Measurements from ENCODE around the gene SKP1. TPM values are rescaled to one million over a fixed set of nuclear protein-coding genes. Genes with fewer than 3 reads are reported as not detected.

Gene SKP1
- total RNA-seq, 1 donor from 2014 or later = 147 TPM

DNA sequence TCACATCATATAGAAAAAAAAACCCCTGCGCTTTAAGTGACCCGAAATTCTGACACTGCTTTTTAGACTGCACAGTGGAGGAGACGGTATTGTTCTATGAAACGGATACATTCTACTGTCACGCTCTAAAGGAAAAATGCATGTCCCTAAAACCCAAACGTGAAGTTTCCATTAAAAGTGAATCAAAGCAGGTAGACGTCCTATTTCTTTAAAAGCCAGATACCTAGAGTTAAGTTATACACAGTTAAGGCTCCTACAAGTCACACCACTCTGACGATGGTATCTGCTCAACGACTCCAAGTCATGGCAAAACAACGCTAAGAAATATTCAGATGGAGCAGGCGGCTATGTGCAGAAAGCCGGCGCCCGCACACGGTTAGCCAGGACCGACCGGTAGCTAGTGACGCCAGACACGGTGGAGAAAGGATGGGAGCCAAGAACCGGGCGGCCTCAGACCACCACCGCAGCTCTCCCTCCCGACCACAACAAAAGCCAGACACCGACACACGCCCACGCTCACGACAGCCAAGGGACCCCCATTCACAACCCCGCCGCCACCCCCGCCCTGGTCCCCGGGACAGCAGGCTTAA is 734 bp downstream of the SKP1 start:
- Histone ChIP-seq H3K4me1 (peaks cover 60% of the 10 kb centered on the region), H3K27ac (peak overlapping the region; percentile 99), H3K36me3 (peaks cover 0 to 26% of the 10 kb centered on the region in 2 donors), H3K4me3 (peak overlapping the region; percentile 98 to 99), H3K27me3 (no peaks in the 10 kb centered on the region), H3K9me3 (no peaks in the 10 kb centered on the region)
- TF ChIP-seq POLR2AphosphoS5 (IDR thresholded peaks at IDR 0.05; ENCODE audit: insufficient read depth in 1 of 2, low read depth in 1 of 2) (no peak), POLR2A (IDR thresholded peaks at IDR 0.05) (no peak)
- TF ChIP-seq, protein P1, sequence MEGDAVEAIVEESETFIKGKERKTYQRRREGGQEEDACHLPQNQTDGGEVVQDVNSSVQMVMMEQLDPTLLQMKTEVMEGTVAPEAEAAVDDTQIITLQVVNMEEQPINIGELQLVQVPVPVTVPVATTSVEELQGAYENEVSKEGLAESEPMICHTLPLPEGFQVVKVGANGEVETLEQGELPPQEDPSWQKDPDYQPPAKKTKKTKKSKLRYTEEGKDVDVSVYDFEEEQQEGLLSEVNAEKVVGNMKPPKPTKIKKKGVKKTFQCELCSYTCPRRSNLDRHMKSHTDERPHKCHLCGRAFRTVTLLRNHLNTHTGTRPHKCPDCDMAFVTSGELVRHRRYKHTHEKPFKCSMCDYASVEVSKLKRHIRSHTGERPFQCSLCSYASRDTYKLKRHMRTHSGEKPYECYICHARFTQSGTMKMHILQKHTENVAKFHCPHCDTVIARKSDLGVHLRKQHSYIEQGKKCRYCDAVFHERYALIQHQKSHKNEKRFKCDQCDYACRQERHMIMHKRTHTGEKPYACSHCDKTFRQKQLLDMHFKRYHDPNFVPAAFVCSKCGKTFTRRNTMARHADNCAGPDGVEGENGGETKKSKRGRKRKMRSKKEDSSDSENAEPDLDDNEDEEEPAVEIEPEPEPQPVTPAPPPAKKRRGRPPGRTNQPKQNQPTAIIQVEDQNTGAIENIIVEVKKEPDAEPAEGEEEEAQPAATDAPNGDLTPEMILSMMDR (IDR thresholded peaks at IDR 0.05) = no peak
- intact Hi-C loops (cut with DNase I) = no loop called here
- DNase-seq (ENCODE audit: extremely low spot score in 2 of 2) = no peak

DNA sequence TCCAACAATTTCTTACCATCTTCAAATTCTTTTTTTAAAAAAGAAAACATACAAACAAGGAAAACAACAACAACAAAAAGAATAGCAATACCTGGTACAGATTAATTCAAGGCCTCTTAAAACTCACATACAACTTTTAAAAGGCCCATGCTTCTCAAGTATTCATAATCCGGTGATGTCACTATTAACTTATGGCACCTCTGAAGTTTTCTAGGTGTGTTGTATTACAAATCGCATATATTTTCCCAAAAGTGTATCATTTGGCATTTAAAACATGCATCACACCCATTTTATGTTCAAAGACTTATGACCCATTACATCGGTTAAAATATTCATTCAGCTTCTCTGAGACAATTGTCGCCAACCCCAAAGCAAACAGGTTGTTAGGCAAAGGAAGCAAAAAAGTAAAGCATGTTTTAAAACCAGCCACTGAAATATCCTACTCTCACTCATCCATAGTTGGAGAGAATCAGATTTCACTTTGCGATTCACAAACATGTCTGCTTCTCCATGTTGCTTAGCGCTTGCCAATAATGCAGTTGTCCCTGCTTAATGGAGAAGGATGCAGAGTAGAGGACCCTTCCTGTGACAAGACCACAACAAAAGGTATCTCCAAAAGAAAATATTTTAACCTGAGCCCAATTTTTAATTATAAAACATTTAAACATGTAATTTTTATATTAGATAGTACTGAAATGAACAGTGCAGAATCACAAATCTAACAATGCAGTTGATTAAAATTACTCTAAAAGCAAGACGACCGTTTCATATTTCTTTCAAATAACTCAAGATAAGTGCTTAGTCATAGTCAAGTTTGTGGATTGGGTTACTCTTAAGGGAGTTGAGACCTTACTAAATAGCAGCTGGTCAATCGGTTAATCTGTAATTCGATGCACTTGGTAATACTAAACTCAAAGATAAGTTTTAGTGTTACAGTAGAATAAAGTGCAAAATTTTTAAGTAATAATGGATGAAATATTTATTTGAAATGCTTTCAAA is 1.6 kb downstream of the SKP1 start:
- DNase-seq (ENCODE audit: extremely low spot score in 2 of 2) = no peak
- peaks cover 0 to 35% of the 10 kb centered on the region in 2 donors for H3K36me3 ChIP-seq
- H3K27me3 ChIP-seq = no peaks in the 10 kb centered on the region
- peaks cover 68% of the 10 kb centered on the region for H3K4me1 ChIP-seq
- peak overlapping the region; percentile 99 for H3K27ac ChIP-seq
- intact Hi-C loops (cut with DNase I) = no loop called here
- no peaks in the 10 kb centered on the region for H3K9me3 ChIP-seq
- TF ChIP-seq, protein P1 (IDR thresholded peaks at IDR 0.05) = no peak
- TF ChIP-seq POLR2A (IDR thresholded peaks at IDR 0.05) = no peak
- TF ChIP-seq POLR2AphosphoS5 (IDR thresholded peaks at IDR 0.05; ENCODE audit: insufficient read depth in 1 of 2, low read depth in 1 of 2) = no peak
- H3K4me3 ChIP-seq = peak overlapping the region; percentile 98 to 99

DNA sequence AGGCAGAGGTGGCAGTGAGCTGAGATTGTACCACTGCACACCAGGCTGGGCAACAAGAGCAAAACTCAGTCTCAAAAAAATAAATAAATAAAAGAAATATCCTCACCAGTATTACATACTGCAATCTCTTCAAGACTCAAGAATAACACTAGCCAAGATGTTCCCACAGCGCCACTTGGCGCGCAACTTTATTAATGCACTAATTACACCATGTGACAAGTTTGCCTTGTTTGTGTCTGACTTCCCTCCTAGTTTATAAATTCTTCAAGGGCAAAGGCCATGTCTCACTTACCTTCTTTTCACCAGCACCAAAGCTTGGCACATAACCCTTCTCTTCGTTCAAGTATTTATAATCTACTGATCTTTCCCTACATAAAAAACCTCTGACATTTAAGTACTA is 4.8 kb downstream of the SKP1 start:
- H3K4me3 ChIP-seq = no peak overlapping the region
- no peaks in the 10 kb centered on the region for H3K9me3 ChIP-seq
- H3K4me1 ChIP-seq = peaks cover 57% of the 10 kb centered on the region
- H3K27ac ChIP-seq = no peak overlapping the region
- TF ChIP-seq POLR2AphosphoS5 (IDR thresholded peaks at IDR 0.05; ENCODE audit: insufficient read depth in 1 of 2, low read depth in 1 of 2) = no peak
- TF ChIP-seq POLR2A (IDR thresholded peaks at IDR 0.05) = no peak
- TF ChIP-seq, protein P1 (IDR thresholded peaks at IDR 0.05) = no peak
- H3K36me3 ChIP-seq = peaks cover 0 to 53% of the 10 kb centered on the region in 2 donors
- intact Hi-C loops (cut with DNase I) = no loop called here
- no peak for DNase-seq (ENCODE audit: extremely low spot score in 2 of 2)
- no peaks in the 10 kb centered on the region for H3K27me3 ChIP-seq

DNA sequence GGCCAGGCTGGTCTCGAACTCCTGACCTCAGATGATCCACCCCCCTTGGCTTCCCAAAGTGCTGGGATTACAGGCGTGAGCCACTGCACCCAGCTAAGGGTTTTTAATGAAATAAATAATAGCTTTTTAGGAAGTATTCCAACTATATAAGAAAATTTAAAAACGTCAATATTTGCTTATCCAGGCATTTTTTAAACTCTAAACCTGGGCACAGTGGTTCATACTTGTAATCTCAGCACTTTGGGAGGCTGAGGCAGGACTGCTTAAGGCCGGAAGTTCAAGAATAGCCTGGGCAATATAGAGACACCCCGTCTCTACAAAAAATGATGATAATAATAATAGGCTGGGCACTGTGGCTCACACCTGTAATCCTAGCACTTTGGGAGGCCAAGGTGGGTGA is 14.2 kb downstream of the SKP1 start:
- Histone ChIP-seq H3K27me3 (no peaks in the 10 kb centered on the region), H3K4me3 (no peak overlapping the region), H3K9me3 (no peaks in the 10 kb centered on the region), H3K36me3 (peaks cover 0 to 67% of the 10 kb centered on the region in 2 donors), H3K27ac (no peak overlapping the region), H3K4me1 (no peaks in the 10 kb centered on the region)
- no peak for DNase-seq (ENCODE audit: extremely low spot score in 2 of 2)
- TF ChIP-seq, protein P1 (IDR thresholded peaks at IDR 0.05) = no peak
- TF ChIP-seq POLR2AphosphoS5 (IDR thresholded peaks at IDR 0.05; ENCODE audit: insufficient read depth in 1 of 2, low read depth in 1 of 2) (no peak), POLR2A (IDR thresholded peaks at IDR 0.05) (no peak)
- intact Hi-C loops (cut with DNase I) = no loop called here
